Transverse colon (tissue), 4 donors: ENCODE results near the gene C10orf95.

ENCODE experiments used
- EP300 ChIP-seq: sonication (generic); formaldehyde crosslinking; IDR thresholded peaks from one replicate; pipeline ENCODE4 v1.6.1; 2017; ENCODE audit warnings: antibody characterized with exemption, low read depth
- POLR2A ChIP-seq: fragments of 450-650 bp; IDR thresholded peaks from one replicate; pipeline ENCODE4 v1.6.1; 2016; ENCODE audit warnings: antibody characterized with exemption, mild to moderate bottlenecking, moderate library complexity
- POLR2AphosphoS5 ChIP-seq, 3 donors: sonication (generic); formaldehyde crosslinking; IDR thresholded peaks; one replicate each; pipeline ENCODE4 v1.6.1; 2016; ENCODE audit warnings: antibody characterized with exemption in 3 of 3
- TF ChIP-seq, protein P1 (sequence below), 5 experiments: fragments of 200-600 bp in 3 of 5; fragments of 450-650 bp in 2 of 5; sonication (generic) in 3 of 5; IDR thresholded peaks; 1 replicate in 2 of 5; 2 replicates in 3 of 5; pipeline ENCODE4 v1.5.1; 2016 to 2017; ENCODE audit warnings: antibody characterized with exemption in 5 of 5, inconsistent platforms in 3 of 5, mild to moderate bottlenecking in 2 of 5, moderate library complexity in 1 of 5

DNA sequence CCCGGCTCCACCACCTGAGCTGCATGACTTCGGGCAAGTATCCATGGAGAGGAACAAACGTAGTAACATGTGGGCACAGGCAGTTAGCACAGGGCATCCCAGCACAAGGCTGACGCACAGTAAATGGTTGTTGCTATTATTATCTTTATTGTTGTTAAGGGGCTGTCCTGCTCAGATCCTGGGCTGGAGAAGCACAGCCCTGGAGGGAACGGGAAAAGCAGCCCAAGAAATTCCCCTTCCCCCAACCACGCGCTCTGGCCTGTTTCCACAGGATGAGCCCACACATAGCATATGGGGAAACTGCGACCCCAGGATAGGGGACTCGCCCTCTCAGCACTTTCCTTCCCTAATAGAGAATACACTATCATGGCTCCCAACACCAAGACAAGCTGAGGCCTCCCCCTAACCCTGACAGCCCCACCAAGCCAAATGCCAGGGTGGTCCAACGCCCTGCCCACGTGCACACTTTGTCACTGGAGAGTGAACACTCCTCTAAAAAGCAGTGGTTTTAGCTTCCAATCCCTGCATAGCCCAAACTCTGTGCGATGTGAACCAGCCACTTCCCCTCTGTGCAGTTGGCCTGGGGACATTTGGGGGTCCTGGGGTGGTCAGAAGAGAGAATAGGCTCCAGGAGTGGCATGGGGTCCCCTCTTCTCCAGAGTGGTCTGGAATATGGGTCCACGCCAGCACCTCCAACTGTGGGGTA lies 43.8 kb downstream of the C10orf95 start:
- TF ChIP-seq POLR2AphosphoS5 (IDR thresholded peaks at IDR 0.05) = peak; percentile 40 to 79 (median 70)
- TF ChIP-seq, protein P1, sequence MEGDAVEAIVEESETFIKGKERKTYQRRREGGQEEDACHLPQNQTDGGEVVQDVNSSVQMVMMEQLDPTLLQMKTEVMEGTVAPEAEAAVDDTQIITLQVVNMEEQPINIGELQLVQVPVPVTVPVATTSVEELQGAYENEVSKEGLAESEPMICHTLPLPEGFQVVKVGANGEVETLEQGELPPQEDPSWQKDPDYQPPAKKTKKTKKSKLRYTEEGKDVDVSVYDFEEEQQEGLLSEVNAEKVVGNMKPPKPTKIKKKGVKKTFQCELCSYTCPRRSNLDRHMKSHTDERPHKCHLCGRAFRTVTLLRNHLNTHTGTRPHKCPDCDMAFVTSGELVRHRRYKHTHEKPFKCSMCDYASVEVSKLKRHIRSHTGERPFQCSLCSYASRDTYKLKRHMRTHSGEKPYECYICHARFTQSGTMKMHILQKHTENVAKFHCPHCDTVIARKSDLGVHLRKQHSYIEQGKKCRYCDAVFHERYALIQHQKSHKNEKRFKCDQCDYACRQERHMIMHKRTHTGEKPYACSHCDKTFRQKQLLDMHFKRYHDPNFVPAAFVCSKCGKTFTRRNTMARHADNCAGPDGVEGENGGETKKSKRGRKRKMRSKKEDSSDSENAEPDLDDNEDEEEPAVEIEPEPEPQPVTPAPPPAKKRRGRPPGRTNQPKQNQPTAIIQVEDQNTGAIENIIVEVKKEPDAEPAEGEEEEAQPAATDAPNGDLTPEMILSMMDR (IDR thresholded peaks at IDR 0.05) = no peak
- no peak for TF ChIP-seq POLR2A
- peak; percentile 99 for TF ChIP-seq EP300
